ENCODE data around the gene NSD2. TPM values are rescaled to one million over a fixed set of nuclear protein-coding genes. Genes with fewer than 3 reads are reported as not detected.

NSD2 gene
- polyA plus RNA-seq, 1 donor (not counting 4 experiments of a cell fraction or from before 2014, with no cell fraction given): 22.6 TPM

GRCh38 chr4:1862055-1862911 is 8.9 kb upstream of the NSD2 start:
- Histone ChIP-seq H3K4me2 (ENCODE audit: control insufficient read depth, extremely low read depth, insufficient read depth, low read depth, low read length) (no peak overlapping the region), H3K36me3 (ENCODE audit: control insufficient read depth in 2 of 2, extremely low read depth in 1 of 2, insufficient read depth in 2 of 2, low read length in 2 of 2) (no peaks in the 10 kb centered on the region), H3K79me2 (ENCODE audit: control insufficient read depth, insufficient read depth, low read length) (peaks cover 6% of the 10 kb centered on the region), H3K4me3 (ENCODE audit: control insufficient read depth in 2 of 3, extremely low read depth in 1 of 3, insufficient read depth in 2 of 3, low read depth in 1 of 3, low read length in 3 of 3) (no peak overlapping the region), H2AFZ (ENCODE audit: control insufficient read depth, low read length) (no peak overlapping the region), H3K27me3 (ENCODE audit: control insufficient read depth, extremely low read depth, insufficient read depth, low read length) (peaks cover 14% of the 10 kb centered on the region), H3K4me1 (ENCODE audit: control insufficient read depth, extremely low read depth, insufficient read depth, low read length) (peaks cover 6% of the 10 kb centered on the region), H3K27ac (ENCODE audit: control insufficient read depth, insufficient read depth, low read length) (no peak overlapping the region), H4K20me1 (ENCODE audit: control insufficient read depth, extremely low read depth, insufficient read depth, low read length) (no peaks in the 10 kb centered on the region), H3K9ac (ENCODE audit: control insufficient read depth, extremely low read depth, insufficient read depth, low read length) (no peak overlapping the region), H3K9me1 (ENCODE audit: control insufficient read depth, extremely low read depth, insufficient read depth, low read length) (no peaks in the 10 kb centered on the region), H3K9me3 (ENCODE audit: control insufficient read depth, low read depth, low read length) (no peaks in the 10 kb centered on the region)
- FAIRE-seq: no peak
- DNase-seq (ENCODE audit: low read depth, low spot score): no peak
- no peak for TF ChIP-seq EZH2 (IDR thresholded peaks at IDR 0.05; ENCODE audit: low read length)
- dilution Hi-C loops (cut with MboI; ENCODE audit: extremely low pct_ligation_motif_present, low sequenced_read_pairs): no loop called here

GRCh38 chr4:1862961-1863296 is 8.3 kb upstream of the NSD2 start:
- H3K4me2 ChIP-seq (ENCODE audit: control insufficient read depth, extremely low read depth, insufficient read depth, low read depth, low read length): no peak overlapping the region
- H3K27ac ChIP-seq (ENCODE audit: control insufficient read depth, insufficient read depth, low read length): no peak overlapping the region
- dilution Hi-C loops (cut with MboI; ENCODE audit: extremely low pct_ligation_motif_present, low sequenced_read_pairs): no loop called here
- H3K9me1 ChIP-seq (ENCODE audit: control insufficient read depth, extremely low read depth, insufficient read depth, low read length): no peaks in the 10 kb centered on the region
- H3K9ac ChIP-seq (ENCODE audit: control insufficient read depth, extremely low read depth, insufficient read depth, low read length): no peak overlapping the region
- TF ChIP-seq, protein P1, sequence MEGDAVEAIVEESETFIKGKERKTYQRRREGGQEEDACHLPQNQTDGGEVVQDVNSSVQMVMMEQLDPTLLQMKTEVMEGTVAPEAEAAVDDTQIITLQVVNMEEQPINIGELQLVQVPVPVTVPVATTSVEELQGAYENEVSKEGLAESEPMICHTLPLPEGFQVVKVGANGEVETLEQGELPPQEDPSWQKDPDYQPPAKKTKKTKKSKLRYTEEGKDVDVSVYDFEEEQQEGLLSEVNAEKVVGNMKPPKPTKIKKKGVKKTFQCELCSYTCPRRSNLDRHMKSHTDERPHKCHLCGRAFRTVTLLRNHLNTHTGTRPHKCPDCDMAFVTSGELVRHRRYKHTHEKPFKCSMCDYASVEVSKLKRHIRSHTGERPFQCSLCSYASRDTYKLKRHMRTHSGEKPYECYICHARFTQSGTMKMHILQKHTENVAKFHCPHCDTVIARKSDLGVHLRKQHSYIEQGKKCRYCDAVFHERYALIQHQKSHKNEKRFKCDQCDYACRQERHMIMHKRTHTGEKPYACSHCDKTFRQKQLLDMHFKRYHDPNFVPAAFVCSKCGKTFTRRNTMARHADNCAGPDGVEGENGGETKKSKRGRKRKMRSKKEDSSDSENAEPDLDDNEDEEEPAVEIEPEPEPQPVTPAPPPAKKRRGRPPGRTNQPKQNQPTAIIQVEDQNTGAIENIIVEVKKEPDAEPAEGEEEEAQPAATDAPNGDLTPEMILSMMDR (optimal IDR thresholded peaks at IDR 0.05 in 1 of 3, IDR thresholded peaks at IDR 0.05 in 1 of 3, conservative IDR thresholded peaks at IDR 0.05 in 1 of 3; ENCODE audit: extremely low read depth in 1 of 3, insufficient read depth in 2 of 3, low read length in 3 of 3): no peak
- TF ChIP-seq EZH2 (IDR thresholded peaks at IDR 0.05; ENCODE audit: low read length): no peak
- peaks cover under 1% of the 10 kb centered on the region for H3K79me2 ChIP-seq (ENCODE audit: control insufficient read depth, insufficient read depth, low read length)
- H3K9me3 ChIP-seq (ENCODE audit: control insufficient read depth, low read depth, low read length): no peaks in the 10 kb centered on the region
- H4K20me1 ChIP-seq (ENCODE audit: control insufficient read depth, extremely low read depth, insufficient read depth, low read length): no peaks in the 10 kb centered on the region
- FAIRE-seq: no peak
- peaks cover 14% of the 10 kb centered on the region for H3K27me3 ChIP-seq (ENCODE audit: control insufficient read depth, extremely low read depth, insufficient read depth, low read length)
- no peaks in the 10 kb centered on the region for H3K36me3 ChIP-seq (ENCODE audit: control insufficient read depth in 2 of 2, extremely low read depth in 1 of 2, insufficient read depth in 2 of 2, low read length in 2 of 2)
- H2AFZ ChIP-seq (ENCODE audit: control insufficient read depth, low read length): no peak overlapping the region
- no peaks in the 10 kb centered on the region for H3K4me1 ChIP-seq (ENCODE audit: control insufficient read depth, extremely low read depth, insufficient read depth, low read length)
- DNase-seq (ENCODE audit: low read depth, low spot score): no peak
- H3K4me3 ChIP-seq (ENCODE audit: control insufficient read depth in 2 of 3, extremely low read depth in 1 of 3, insufficient read depth in 2 of 3, low read depth in 1 of 3, low read length in 3 of 3): no peak overlapping the region
